SK-N-SH (cell line): ENCODE results near the gene MTNR1A. TPM values are rescaled to one million over a fixed set of nuclear protein-coding genes. Genes with fewer than 3 reads are reported as not detected.

Experiments used
- CTCF ChIA-PET: fragments of 300-600, 350-600 bp; formaldehyde crosslinking; extraction: SDS; loops from one replicate; lab custom pipeline; 2021; lab: Yijun Ruan, JAX
- POLR2A ChIA-PET: fragments of 350-600 bp; sonication (Branson Sonifier 250); formaldehyde crosslinking; extraction: SDS; loops from one replicate; lab custom pipeline; 2020; ENCODE audit warnings: antibody characterized with exemption, inconsistent platforms; lab: Yijun Ruan, JAX
- DNase-seq: peaks from one replicate; pipeline ENCODE4 v3.0.0; 2012
- H2AFZ ChIP-seq: fragments of 200-600 bp; sonication (generic); 2 replicates; pipeline ENCODE4 v1.8.1; 2016; ENCODE audit warnings: antibody characterized with exemption, mild to moderate bottlenecking, low read depth
- H3F3A ChIP-seq: fragments of 200-600 bp; sonication (generic); replicated peaks from 2 replicates; pipeline ENCODE3; 2016; ENCODE audit warnings: antibody characterized with exemption, mild to moderate bottlenecking; ENCODE audit not compliant: insufficient read depth
- H3K27ac ChIP-seq, 2 experiments: fragments of 200-500 bp in 1 of 2; fragments of 200-600 bp in 1 of 2; sonication (Bioruptor generic) in 1 of 2; sonication (generic), shearing (Covaris generic) in 1 of 2; 2 replicates each; pipeline versions ENCODE4 v1.5.1 to v1.6.1; 2014 to 2016; ENCODE audit warnings: low read depth in 2 of 2, inconsistent platforms in 1 of 2, low read length in 1 of 2, mild to moderate bottlenecking in 1 of 2, mixed read lengths in 1 of 2
- H3K27me3 ChIP-seq: fragments of 200-600 bp; sonication (generic), shearing (Covaris generic); 2 replicates; pipeline ENCODE4 v1.6.1; 2016; ENCODE audit warnings: mixed run types; ENCODE audit not compliant: insufficient read depth
- H3K36me3 ChIP-seq, 2 experiments: fragments of 200-500 bp in 1 of 2; fragments of 200-600 bp in 1 of 2; sonication (Bioruptor generic) in 1 of 2; sonication (generic) in 1 of 2; replicated peaks in 1 of 2; 2 replicates each; pipeline versions ENCODE3 to v1.5.1; 2014 to 2016; ENCODE audit warnings: low read length in 1 of 2, mild to moderate bottlenecking in 1 of 2; ENCODE audit not compliant: insufficient read depth in 2 of 2, control insufficient read depth in 1 of 2
- H3K4me1 ChIP-seq, 2 experiments: fragments of 200-500 bp in 1 of 2; fragments of 200-600 bp in 1 of 2; sonication (Bioruptor generic) in 1 of 2; sonication (generic), shearing (Covaris generic) in 1 of 2; 2 replicates each; pipeline versions ENCODE4 v1.5.1 to v1.6.1; 2014 to 2016; ENCODE audit warnings: low read depth in 1 of 2, low read length in 1 of 2, mixed run types in 1 of 2; ENCODE audit not compliant: insufficient read depth in 2 of 2, control insufficient read depth in 1 of 2
- H3K4me2 ChIP-seq: fragments of 200-600 bp; sonication (generic), shearing (Covaris generic); 2 replicates; pipeline ENCODE4 v1.6.1; 2017; ENCODE audit warnings: mixed run types
- H3K4me3 ChIP-seq, 2 experiments: fragments of 200-500 bp in 1 of 2; fragments of 200-600 bp in 1 of 2; sonication (Bioruptor generic) in 1 of 2; sonication (generic), shearing (Covaris generic) in 1 of 2; 2 replicates each; pipeline versions ENCODE4 v1.5.1 to v1.8.1; 2014 to 2016; ENCODE audit warnings: low read depth in 2 of 2, inconsistent platforms in 1 of 2, low read length in 1 of 2, mild to moderate bottlenecking in 1 of 2, mixed read lengths in 1 of 2, moderate library complexity in 1 of 2
- H3K79me2 ChIP-seq: fragments of 200-600 bp; sonication (generic); 2 replicates; pipeline ENCODE4 v1.8.1; 2017; ENCODE audit warnings: mild to moderate bottlenecking; ENCODE audit not compliant: insufficient read depth
- H3K9ac ChIP-seq: fragments of 200-600 bp; sonication (generic); 2 replicates; pipeline ENCODE4 v1.6.1; 2017; ENCODE audit warnings: mixed run types
- H3K9me2 ChIP-seq: fragments of 200-600 bp; sonication (generic); 2 replicates; pipeline ENCODE4 v1.6.1; 2017; ENCODE audit warnings: mixed run types
- H3K9me3 ChIP-seq: fragments of 200-600 bp; sonication (generic); 2 replicates; pipeline ENCODE4 v1.6.1; 2017; ENCODE audit warnings: mixed run types, mild to moderate bottlenecking, moderate library complexity
- H4K20me1 ChIP-seq: fragments of 200-600 bp; sonication (generic); 2 replicates; pipeline ENCODE4 v1.6.1; 2017; ENCODE audit warnings: mild to moderate bottlenecking, mixed run types; ENCODE audit not compliant: insufficient read depth
- FOXJ3 ChIP-seq: sonication (generic); formaldehyde crosslinking; IDR thresholded peaks from 2 replicates; pipeline ENCODE4 v1.5.1; 2020; ENCODE audit warnings: mild to moderate bottlenecking, missing genetic modification reagents
- FOXM1 ChIP-seq: IDR thresholded peaks from 2 replicates; pipeline ENCODE4 v1.4.0; 2012; ENCODE audit warnings: low read depth, mild to moderate bottlenecking
- GABPA ChIP-seq: IDR thresholded peaks from 2 replicates; pipeline ENCODE4 v1.4.0; 2012; ENCODE audit warnings: low read depth, mild to moderate bottlenecking
- IRF3 ChIP-seq: fragments of 150-350 bp; IDR thresholded peaks from 2 replicates; pipeline ENCODE4 v1.6.1; 2016; ENCODE audit warnings: mild to moderate bottlenecking, low read depth, low read length
- JUND ChIP-seq: IDR thresholded peaks from 2 replicates; pipeline ENCODE4 v1.4.0; 2012
- MAX ChIP-seq: IDR thresholded peaks from 2 replicates; pipeline ENCODE4 v1.4.0; 2012; ENCODE audit warnings: low read depth
- MEF2A ChIP-seq: IDR thresholded peaks from 2 replicates; pipeline ENCODE4 v1.4.0; 2012; ENCODE audit warnings: low read depth, borderline replicate concordance
- NFIC ChIP-seq: IDR thresholded peaks from 2 replicates; pipeline ENCODE4 v1.4.0; 2012; ENCODE audit warnings: borderline replicate concordance
- RCOR1 ChIP-seq: fragments of 150-350 bp; IDR thresholded peaks from 2 replicates; pipeline ENCODE4 v1.6.1; 2017; ENCODE audit warnings: antibody characterized with exemption, low read length
- RFX5 ChIP-seq: IDR thresholded peaks from 2 replicates; pipeline ENCODE4 v1.6.1; 2012; ENCODE audit warnings: mild to moderate bottlenecking, improper control_type of control experiment, low read length
- RXRA ChIP-seq: IDR thresholded peaks from 2 replicates; pipeline ENCODE4 v1.4.0; 2012; ENCODE audit warnings: low read depth, mild to moderate bottlenecking, borderline replicate concordance
- SIN3A ChIP-seq: IDR thresholded peaks from 2 replicates; pipeline ENCODE4 v1.6.1; 2012; ENCODE audit warnings: low read depth, mild to moderate bottlenecking, low read length, moderate library complexity, borderline replicate concordance
- TAF1 ChIP-seq: IDR thresholded peaks from 2 replicates; pipeline ENCODE4 v1.6.1; 2012; ENCODE audit warnings: low read depth, mild to moderate bottlenecking, low read length, moderate library complexity, borderline replicate concordance
- TCF12 ChIP-seq: IDR thresholded peaks from 2 replicates; pipeline ENCODE4 v1.4.0; 2012
- USF1 ChIP-seq: IDR thresholded peaks from 2 replicates; pipeline ENCODE4 v1.4.0; 2012; ENCODE audit warnings: low read depth, borderline replicate concordance
- YY1 ChIP-seq: IDR thresholded peaks from 2 replicates; pipeline ENCODE4 v1.4.0; 2012; ENCODE audit warnings: low read depth, mild to moderate bottlenecking
- WGBS: methylation state at CpG from one replicate; pipeline ENCODE4 v1.1.6; 2017; ENCODE audit warnings: low lambda C conversion rate; 5-methylcytosine and 5-hydroxymethylcytosine counted together
- polyA plus RNA-seq, 3 experiments: library from polyadenylated mRNA; depleted of rRNA; stranded (reverse); fragments of >200 nt; gene quantifications; 2 replicates each; pipeline ENCODE4 v1.2.3, GENCODE V29; 2012
- TF ChIP-seq, protein P1 (sequence below): IDR thresholded peaks from 2 replicates; pipeline ENCODE4 v1.4.0; 2012; ENCODE audit warnings: low read depth, borderline replicate concordance
- TF ChIP-seq, protein P2 (sequence below): IDR thresholded peaks from 2 replicates; pipeline ENCODE4; 2012

MTNR1A gene
- polyA plus RNA-seq, 1 of the 3 experiments (the other 2 are of a cell fraction) = not detected

- Histone ChIP-seq H3K9me3 (no peaks in the 10 kb centered on the region), H3K36me3 (peaks cover 9 to 21% of the 10 kb centered on the region in 2 experiments), H3K4me1 (no peaks in the 10 kb centered on the region), H3K79me2 (no peaks in the 10 kb centered on the region), H3K9me2 (no peaks in the 10 kb centered on the region), H3K4me3 (no peak overlapping the region), H2AFZ (no peak overlapping the region), H3K27me3 (peaks cover 2% of the 10 kb centered on the region), H4K20me1 (no peaks in the 10 kb centered on the region), H3K27ac (no peak overlapping the region), H3K4me2 (no peak overlapping the region), H3F3A (no peaks in the 10 kb centered on the region), H3K9ac (no peak overlapping the region)
- DNase-seq = no peak
- WGBS = 46% methylated on average over 8 of the region's 8 CpGs
- POLR2A ChIA-PET = no interaction called here
- TF ChIP-seq TAF1 = no peak
- TF ChIP-seq FOXM1 = no peak
- no peak for TF ChIP-seq TCF12
- no peak for TF ChIP-seq SIN3A
- no peak for TF ChIP-seq RCOR1
- no peak for TF ChIP-seq FOXJ3 (CRISPR knock-in tag)
- no peak for TF ChIP-seq IRF3
- no peak for TF ChIP-seq RFX5
- no peak for TF ChIP-seq JUND
- CTCF ChIA-PET = interaction anchor here (0.9 kb wide), 1 partner anchor 910 kb away, joined by 3 read pairs; no protein-coding TSS in a partner anchor
Measured at GRCh38 chr4:186592445-186592844, 37.1 kb upstream of the MTNR1A start.

- H3K79me2 ChIP-seq = no peaks in the 10 kb centered on the region; the same call in 1 of the 2 replicates
- H3K36me3 ChIP-seq = peaks cover 13 to 18% of the 10 kb centered on the region in 2 experiments
- no peaks in the 10 kb centered on the region for H3K4me1 ChIP-seq
- no peak for DNase-seq
- H3K27ac ChIP-seq = no peak overlapping the region
- WGBS = 64% methylated on average over 6 of the region's 6 CpGs
- no peaks in the 10 kb centered on the region for H3K9me3 ChIP-seq
- no peaks in the 10 kb centered on the region; the same call in 1 of the 2 replicates for H3K27me3 ChIP-seq
- H3F3A ChIP-seq = no peaks in the 10 kb centered on the region
- H4K20me1 ChIP-seq = no peaks in the 10 kb centered on the region
- no peak overlapping the region for H2AFZ ChIP-seq
- H3K4me2 ChIP-seq = no peak overlapping the region
- H3K4me3 ChIP-seq = no peak overlapping the region
- ChIA-PET CTCF (interaction anchor here (0.9 to 1.2 kb wide), 2 partner anchors 295 to 910 kb away, joined by 3 to 4 read pairs; no protein-coding TSS in a partner anchor), POLR2A (no interaction called here)
- H3K9ac ChIP-seq = no peak overlapping the region
- no peaks in the 10 kb centered on the region for H3K9me2 ChIP-seq
- TF ChIP-seq, protein P1, sequence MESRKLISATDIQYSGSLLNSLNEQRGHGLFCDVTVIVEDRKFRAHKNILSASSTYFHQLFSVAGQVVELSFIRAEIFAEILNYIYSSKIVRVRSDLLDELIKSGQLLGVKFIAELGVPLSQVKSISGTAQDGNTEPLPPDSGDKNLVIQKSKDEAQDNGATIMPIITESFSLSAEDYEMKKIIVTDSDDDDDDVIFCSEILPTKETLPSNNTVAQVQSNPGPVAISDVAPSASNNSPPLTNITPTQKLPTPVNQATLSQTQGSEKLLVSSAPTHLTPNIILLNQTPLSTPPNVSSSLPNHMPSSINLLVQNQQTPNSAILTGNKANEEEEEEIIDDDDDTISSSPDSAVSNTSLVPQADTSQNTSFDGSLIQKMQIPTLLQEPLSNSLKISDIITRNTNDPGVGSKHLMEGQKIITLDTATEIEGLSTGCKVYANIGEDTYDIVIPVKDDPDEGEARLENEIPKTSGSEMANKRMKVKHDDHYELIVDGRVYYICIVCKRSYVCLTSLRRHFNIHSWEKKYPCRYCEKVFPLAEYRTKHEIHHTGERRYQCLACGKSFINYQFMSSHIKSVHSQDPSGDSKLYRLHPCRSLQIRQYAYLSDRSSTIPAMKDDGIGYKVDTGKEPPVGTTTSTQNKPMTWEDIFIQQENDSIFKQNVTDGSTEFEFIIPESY = no peak
- TF ChIP-seq GABPA = no peak
- TF ChIP-seq YY1 = no peak
- TF ChIP-seq USF1 = no peak
- TF ChIP-seq RXRA = no peak
- no peak for TF ChIP-seq RCOR1
- TF ChIP-seq, protein P2, sequence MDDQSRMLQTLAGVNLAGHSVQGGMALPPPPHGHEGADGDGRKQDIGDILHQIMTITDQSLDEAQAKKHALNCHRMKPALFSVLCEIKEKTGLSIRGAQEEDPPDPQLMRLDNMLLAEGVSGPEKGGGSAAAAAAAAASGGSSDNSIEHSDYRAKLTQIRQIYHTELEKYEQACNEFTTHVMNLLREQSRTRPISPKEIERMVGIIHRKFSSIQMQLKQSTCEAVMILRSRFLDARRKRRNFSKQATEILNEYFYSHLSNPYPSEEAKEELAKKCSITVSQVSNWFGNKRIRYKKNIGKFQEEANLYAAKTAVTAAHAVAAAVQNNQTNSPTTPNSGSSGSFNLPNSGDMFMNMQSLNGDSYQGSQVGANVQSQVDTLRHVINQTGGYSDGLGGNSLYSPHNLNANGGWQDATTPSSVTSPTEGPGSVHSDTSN = no peak
- no peak for TF ChIP-seq NFIC
- no peak for TF ChIP-seq MAX
- TF ChIP-seq MEF2A = no peak
- no peak for TF ChIP-seq SIN3A
Measured at GRCh38 chr4:186591651-186592050, 36.3 kb upstream of the MTNR1A start.
